T-helper 22 cell (primary cell): ENCODE measurements around the gene HES3.

Experiments used
- DNase-seq: peaks from one replicate; pipeline ENCODE4 v3.0.0-alpha.2; 2020; ENCODE audit warnings: low read depth

HES3 gene

DNA sequence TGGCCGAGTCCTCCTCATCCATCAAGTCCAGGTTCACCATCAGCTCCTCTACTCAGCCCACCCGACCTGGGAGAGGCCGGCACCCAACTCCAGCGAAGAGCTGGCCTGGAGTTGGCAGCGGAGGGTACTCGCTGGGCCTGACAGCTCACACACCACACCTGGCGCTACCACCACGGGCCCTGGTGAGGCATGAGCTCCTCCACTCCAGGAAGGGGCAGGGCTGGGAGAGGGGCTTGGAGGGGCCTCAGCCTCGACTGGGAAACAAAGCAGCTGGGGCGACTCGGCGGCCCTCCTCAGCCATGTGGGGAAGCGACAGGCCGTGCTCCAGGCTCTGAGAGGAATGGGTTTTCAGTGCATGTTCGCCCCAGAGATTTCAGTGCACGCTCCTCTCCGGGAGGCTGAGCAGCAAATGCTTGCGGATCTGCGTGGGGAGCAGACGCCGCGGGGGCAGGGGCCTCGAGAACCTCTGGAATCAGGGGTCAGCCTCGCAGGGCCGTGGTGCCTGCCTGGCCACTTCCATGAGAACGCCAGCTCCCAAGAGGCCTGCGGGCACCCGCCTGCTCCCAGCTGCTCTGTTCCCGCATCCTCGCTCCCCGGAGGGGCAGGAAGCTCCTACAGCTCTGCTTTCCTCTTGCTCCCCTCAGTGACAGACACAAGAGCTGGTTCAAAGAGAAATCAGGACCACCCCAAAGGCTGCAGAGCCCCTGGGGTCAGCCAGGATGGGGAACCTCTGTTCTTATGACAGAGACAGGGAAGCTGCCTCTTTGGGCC lies 35.8 kb downstream of the HES3 start:
- DNase-seq = no peak

GRCh38 chr1:6280761-6281451 lies 36.9 kb downstream of the HES3 start:
- DNase-seq = no peak

- no peak for DNase-seq
These were observed 37.8 kb downstream of the HES3 start for GRCh38 chr1:6281511-6282402.

DNA sequence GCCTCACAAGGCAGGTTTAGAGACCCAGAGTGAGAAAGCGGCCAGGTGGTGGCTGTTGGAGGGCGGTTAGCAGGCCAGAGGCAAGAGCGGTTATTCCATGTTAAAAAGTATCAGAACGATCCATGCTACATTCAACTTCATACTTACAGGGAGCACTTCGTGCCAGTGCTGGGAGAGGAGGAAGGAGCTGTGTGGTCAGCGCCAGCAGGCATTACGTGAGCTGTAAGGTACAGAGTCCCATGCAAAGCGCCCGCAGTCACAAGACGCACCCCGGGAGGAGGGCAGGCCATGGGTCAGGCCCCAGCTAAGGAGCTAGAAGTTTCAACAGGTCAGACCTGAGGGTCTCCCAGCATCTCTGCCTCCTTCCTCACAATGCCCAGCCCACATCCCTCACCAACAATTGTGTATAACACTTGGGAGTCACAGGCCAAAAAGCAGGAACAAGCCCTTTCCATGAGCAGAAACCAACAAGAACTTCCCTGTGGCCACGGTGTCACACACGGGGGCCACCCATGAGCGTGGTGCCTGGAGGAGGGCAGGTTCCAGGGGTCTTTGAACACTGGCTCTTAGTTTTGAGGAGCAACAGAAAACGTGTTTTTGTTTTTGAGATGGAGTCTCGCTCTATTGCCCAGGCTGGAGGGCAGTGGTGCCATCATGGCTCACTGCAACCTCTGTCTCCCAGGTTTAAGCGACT lies 38.7 kb downstream of the HES3 start:
- DNase-seq = no peak

GRCh38 chr1:6285336-6285735 lies 41.4 kb downstream of the HES3 start:
- DNase-seq = no peak

DNA sequence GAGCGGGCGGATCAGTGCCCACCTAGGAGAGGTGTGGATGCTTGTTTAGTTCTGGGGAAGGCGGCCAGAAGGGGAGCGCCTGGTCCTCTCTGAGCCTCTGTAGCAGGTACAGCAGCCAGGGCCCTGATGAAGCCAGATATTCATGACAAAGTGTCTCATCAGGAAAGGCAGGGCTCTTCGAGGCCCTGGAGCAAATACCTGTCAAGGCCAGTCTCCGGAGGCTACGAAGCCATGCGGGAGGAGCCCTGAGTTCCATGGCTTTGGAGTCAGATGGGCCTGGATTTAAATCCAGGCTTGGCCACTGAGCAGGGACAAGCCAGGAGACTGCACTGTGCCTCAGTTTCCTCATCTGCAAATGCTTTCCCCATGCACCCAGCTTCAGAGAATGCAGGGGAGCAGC lies 42.3 kb downstream of the HES3 start:
- DNase-seq = no peak

DNA sequence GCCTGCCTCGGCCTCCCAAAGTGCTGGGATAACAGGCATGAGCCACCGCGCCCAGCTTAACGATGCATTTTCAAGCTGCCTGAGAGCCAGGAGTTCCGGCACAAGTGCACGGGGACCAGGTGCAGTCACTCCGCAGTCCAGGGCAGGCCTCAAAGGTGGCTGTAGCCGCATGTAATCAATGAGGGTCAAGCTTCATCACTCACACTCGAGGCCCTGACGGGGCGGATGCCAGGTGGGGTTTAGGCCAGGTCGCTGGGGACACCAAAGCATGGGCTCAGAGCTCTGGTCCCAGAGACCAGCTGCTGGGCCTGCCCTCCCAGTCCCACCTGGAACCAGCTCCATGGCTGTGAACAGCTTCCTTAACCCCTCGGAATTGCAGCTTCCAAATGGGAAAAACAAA lies 43.0 kb downstream of the HES3 start:
- no peak for DNase-seq

DNA sequence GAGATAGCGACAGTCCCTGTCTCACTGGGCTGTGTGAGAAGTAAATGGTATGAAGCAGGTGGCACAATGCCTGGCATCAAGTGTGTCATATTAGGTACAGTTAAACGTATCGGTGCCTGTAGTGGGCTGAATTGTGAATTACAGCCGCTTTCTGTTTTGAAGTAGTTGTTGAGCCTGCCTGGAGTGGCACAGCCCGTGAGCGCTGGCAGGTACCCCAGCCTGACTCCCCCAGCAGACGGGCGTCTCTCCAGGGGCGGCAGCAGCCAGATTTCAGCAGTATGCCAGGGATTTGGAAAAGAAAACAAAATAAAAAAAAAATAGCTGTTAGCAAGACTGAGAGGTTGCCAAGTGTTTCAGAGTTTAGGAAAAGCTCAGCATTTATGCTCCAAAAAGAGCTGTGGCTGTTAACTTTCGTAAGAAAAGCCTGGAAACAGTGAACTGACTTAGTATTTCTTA lies 43.5 kb downstream of the HES3 start:
- no peak for DNase-seq

DNA sequence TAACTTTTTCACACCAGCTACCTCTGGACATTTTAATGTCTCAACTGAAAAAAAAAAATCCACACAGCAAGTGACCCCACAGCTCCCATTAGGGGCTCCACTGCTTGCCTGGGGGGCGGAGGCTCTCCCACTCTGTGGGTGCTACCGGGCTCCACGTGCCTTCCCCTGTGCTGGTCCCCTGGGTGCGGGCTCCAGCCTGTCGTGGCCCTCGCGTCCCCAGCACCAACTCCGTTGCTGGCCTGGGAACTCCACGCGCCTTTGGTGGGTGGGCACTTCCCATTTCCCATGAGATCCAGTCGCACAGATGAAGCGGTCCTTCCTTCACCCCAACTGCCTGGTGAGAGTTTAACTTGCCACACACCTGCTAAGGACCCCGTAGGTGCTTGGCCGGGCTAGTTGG lies 44.0 kb downstream of the HES3 start:
- DNase-seq = no peak

DNA sequence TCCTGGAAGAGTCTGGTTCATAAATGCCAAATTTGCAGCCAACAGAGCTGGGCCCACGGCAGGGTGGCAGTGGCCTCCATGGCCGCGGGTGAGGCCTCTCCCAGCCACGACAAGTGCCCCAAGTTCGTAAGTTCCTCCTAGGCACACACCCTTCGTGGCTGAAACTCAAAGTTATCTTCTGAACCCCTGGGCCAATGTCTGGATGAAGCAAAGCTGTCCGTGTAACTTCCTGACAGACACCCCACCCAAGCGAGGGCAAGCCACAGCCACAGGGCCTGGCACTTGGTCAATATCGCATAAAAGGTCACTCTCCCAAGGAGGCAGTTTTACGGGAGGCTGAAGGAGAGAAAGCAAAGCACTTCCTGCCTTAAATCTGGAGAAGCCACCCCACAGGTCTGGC lies 44.7 kb downstream of the HES3 start:
- DNase-seq = no peak

DNA sequence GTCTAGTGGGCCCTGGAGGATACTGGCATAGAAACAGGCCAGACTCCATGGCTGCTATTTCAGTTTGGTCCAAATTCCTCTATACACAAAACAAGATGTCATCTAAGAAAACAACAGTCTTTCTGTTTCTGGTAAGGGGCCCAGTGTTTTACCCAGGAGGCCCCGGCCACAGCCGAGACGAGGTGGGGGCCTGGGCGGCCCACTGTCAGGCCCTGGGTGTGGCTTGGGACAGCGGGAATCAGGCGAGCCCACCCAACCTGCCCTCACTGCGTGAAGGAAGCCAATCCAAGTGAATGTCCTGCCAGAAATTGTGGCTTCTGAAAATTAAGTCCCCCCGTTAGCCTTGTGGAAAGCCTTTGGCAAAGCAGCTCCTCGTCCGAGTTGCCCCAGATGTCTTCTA lies 48.1 kb downstream of the HES3 start:
- DNase-seq = no peak

DNA sequence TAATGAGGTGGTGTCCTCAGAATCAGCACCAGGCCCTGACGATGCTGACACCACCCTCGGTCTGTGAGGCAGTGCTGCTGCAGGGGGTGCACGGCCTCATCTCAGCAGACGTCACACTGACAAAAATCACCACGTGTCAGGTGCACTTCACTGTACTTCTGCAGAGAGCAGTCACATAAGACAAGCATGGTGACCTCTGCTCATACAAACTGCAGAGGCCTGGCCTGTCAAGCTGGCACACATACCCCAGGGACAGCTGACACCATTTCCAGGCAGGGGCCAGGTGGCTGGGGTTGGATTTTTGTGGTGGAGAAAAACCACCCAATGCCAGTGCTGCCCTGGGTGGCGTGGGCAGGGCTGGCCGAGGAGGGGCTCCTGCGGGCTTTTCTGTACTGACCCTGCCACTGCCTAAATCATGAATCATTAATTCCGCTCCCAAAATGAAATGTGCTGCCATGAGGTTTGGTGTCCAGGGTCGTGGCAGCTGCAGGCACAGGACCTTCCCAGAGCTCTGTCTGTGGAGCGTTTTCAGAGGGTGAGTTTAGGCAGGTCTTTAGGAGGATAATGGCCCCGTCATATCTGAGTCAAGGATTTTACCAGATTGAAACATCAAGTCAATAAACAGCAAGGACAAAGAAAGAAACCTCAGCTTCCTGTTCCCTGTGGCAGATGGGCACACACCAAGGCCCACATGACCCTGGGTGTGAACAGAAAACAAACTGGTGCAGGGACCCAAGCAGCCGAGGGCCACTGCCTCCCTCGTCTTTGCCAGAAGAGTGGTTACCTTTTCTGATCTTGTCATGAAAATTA lies 50.3 kb downstream of the HES3 start:
- no peak for DNase-seq

GRCh38 chr1:6294890-6295556 lies 51.0 kb downstream of the HES3 start:
- DNase-seq = no peak
